Activated naive CD4-positive, alpha-beta T cell treated with anti-CD3 and anti-CD28 coated beads for 36 hours (primary cell): ENCODE data around the gene ZNF823. TPM values are rescaled to one million over a fixed set of nuclear protein-coding genes. Genes with fewer than 3 reads are reported as not detected.

Source experiments
- CTCF ChIA-PET: fragments of 350-600 bp; sonication (Branson Sonifier 250); formaldehyde crosslinking; loops from one replicate; lab custom pipeline; 2021; ENCODE audit warnings: antibody characterized with exemption; lab: Charles Lee
- DNase-seq: peaks from one replicate; pipeline ENCODE4 v3.0.0-alpha.2; 2020
- H3K27ac Mint-ChIP-seq: one replicate; pipeline ENCODE4 v1.8.0; 2021; ENCODE audit warnings: mild to moderate bottlenecking, mixed read lengths
- H3K27me3 Mint-ChIP-seq: one replicate; pipeline ENCODE4 v1.8.0; 2021; ENCODE audit warnings: low read depth, mixed read lengths
- H3K36me3 Mint-ChIP-seq: one replicate; pipeline ENCODE4 v1.8.0; 2021; ENCODE audit warnings: low read depth, mixed read lengths
- H3K4me1 Mint-ChIP-seq: one replicate; pipeline ENCODE4 v1.8.0; 2021; ENCODE audit warnings: low read depth, mixed read lengths
- H3K4me3 Mint-ChIP-seq: one replicate; pipeline ENCODE4 v1.8.0; 2021; ENCODE audit warnings: mild to moderate bottlenecking, moderate library complexity, mixed read lengths
- H3K9me3 Mint-ChIP-seq: one replicate; pipeline ENCODE4 v1.8.0; 2021; ENCODE audit warnings: mixed read lengths
- intact Hi-C: fragments of 100-400 bp; cut with micrococcal nuclease; formaldehyde crosslinking; loops from one replicate; pipeline ENCODE4 v1.15.1; 2023
- total RNA-seq, 2 experiments: library from RNA; stranded (reverse); gene quantifications; one replicate each; pipeline ENCODE4 v1.2.3, GENCODE V29; 2021

Gene ZNF823
- total RNA-seq, 2 experiments from 2014 or later = 4.1 to 4.2 TPM

GRCh38 chr19:11673608-11674041, 65.1 kb downstream of the ZNF823 start:
- H3K9me3 Mint-ChIP-seq = peaks cover 13% of the 10 kb centered on the region
- intact Hi-C loops = no loop called here
- H3K4me1 Mint-ChIP-seq = peaks cover 3% of the 10 kb centered on the region
- H3K27ac Mint-ChIP-seq = no peak overlapping the region
- peak overlapping the region; percentile 18 for H3K4me3 Mint-ChIP-seq
- CTCF ChIA-PET = no interaction called here
- peak; percentile 57 for DNase-seq
- H3K27me3 Mint-ChIP-seq = peaks cover 20% of the 10 kb centered on the region
- no peaks in the 10 kb centered on the region for H3K36me3 Mint-ChIP-seq

Other genes with a start within 250 kb of the ZNF823 start
- 1 to 10 TPM; 6.8 to 7.3 TPM for gene ZNF653, start 233.1 kb downstream of the ZNF823 start, total RNA-seq
- 10 to 100 TPM; 42.6 to 46.0 TPM for gene ECSIT, start 209.8 kb downstream of the ZNF823 start, total RNA-seq
- not detected for gene CNN1, start 200.1 kb downstream of the ZNF823 start, total RNA-seq
- 10 to 100 TPM; 33.0 to 33.4 TPM for gene ELOF1, start 179.7 kb downstream of the ZNF823 start, total RNA-seq
- gene ACP5, start 161.3 kb downstream of the ZNF823 start, total RNA-seq = 1 to 10 TPM; 8.3 to 8.8 TPM
- 1 to 10 TPM; 4.3 to 5.0 TPM for gene ZNF627, start 141.5 kb downstream of the ZNF823 start, total RNA-seq
- gene ZNF441, start 28.1 kb upstream of the ZNF823 start, total RNA-seq = 1 to 10 TPM; 4.0 TPM
- 1 to 10 TPM in 1 of 2 experiments, under 1 TPM in 1; 0.35 to 1.2 TPM for gene ZNF491, start 59.6 kb upstream of the ZNF823 start, total RNA-seq
- 1 to 10 TPM; 3.6 to 4.8 TPM for gene ZNF440, start 75.3 kb upstream of the ZNF823 start, total RNA-seq
- gene ZNF439, start 109.8 kb upstream of the ZNF823 start, total RNA-seq = 1 to 10 TPM; 3.6 to 4.4 TPM
- gene ZNF69, start 148.8 kb upstream of the ZNF823 start, total RNA-seq = under 1 TPM; 0.79 to 0.95 TPM
- gene ZNF700, start 186.2 kb upstream of the ZNF823 start, total RNA-seq = 10 to 100 TPM; 12.3 to 12.4 TPM
- gene ZNF763, start 226.1 kb upstream of the ZNF823 start, total RNA-seq = under 1 TPM; 0.50 to 0.54 TPM